ENCODE data around the gene ZNF397.

DNA sequence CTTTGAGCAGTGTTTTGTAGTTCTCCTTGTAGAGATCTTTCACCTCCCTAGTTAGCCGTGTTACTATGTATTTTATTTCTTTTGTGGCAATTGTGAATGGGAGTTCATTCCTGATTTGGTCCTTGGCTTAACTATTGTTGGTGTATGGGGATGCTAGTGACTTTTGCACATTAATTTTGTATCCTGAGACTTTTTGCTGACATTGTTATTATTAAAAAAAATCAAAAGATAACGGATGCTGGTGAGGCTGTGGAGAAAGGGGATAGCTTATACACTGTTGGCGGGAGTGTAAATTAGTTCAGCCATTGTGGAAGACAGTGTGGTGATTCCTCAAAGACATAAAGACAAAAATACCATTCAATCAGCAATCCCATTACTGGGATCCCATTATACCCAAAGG lies 17.0 kb upstream of the ZNF397 start:
- TF ChIP-seq, protein P1, sequence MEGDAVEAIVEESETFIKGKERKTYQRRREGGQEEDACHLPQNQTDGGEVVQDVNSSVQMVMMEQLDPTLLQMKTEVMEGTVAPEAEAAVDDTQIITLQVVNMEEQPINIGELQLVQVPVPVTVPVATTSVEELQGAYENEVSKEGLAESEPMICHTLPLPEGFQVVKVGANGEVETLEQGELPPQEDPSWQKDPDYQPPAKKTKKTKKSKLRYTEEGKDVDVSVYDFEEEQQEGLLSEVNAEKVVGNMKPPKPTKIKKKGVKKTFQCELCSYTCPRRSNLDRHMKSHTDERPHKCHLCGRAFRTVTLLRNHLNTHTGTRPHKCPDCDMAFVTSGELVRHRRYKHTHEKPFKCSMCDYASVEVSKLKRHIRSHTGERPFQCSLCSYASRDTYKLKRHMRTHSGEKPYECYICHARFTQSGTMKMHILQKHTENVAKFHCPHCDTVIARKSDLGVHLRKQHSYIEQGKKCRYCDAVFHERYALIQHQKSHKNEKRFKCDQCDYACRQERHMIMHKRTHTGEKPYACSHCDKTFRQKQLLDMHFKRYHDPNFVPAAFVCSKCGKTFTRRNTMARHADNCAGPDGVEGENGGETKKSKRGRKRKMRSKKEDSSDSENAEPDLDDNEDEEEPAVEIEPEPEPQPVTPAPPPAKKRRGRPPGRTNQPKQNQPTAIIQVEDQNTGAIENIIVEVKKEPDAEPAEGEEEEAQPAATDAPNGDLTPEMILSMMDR (IDR thresholded peaks at IDR 0.05; ENCODE audit: insufficient read depth, low read depth, low read length) = no peak
- no peak for TF ChIP-seq EZH2 (IDR thresholded peaks at IDR 0.05; ENCODE audit: insufficient read depth, low read length)
